ENCODE data around the gene SKP1. TPM values are rescaled to one million over a fixed set of nuclear protein-coding genes. Genes with fewer than 3 reads are reported as not detected.

SKP1 gene
- total RNA-seq, 6 donors from 2014 or later: 24.1 to 232 (median 162) TPM

GRCh38 chr5:134135091-134135655 lies 41.6 kb downstream of the SKP1 start:
- Histone ChIP-seq H3K4me3 (no peak overlapping the region), H3K27me3 (no peaks in the 10 kb centered on the region), H3K9me3 (no peaks in the 10 kb centered on the region), H3K27ac (no peak overlapping the region), H3K4me1 (peaks cover 4 to 37% (median 24%) of the 10 kb centered on the region in 4 donors), H3K36me3 (peaks cover 0 to 56% (median 22%) of the 10 kb centered on the region in 4 donors)
- no peak for TF ChIP-seq POLR2AphosphoS5 (IDR thresholded peaks at IDR 0.05)
- no peak for TF ChIP-seq EP300 (IDR thresholded peaks at IDR 0.05)
- TF ChIP-seq POLR2A (IDR thresholded peaks at IDR 0.05): no peak
- no peak for TF ChIP-seq CTCF (IDR thresholded peaks at IDR 0.05)
- 88 to 94% methylated on average over 7 of the region's 7 CpGs for WGBS, 2 donors
- DNase-seq (peak in 1 of 2 donors; percentile 1), ATAC-seq (ENCODE audit: low FRiP score in 2 of 2) (no peak)

- Histone ChIP-seq H3K4me3 (no peak overlapping the region), H3K4me1 (peaks cover 9 to 45% (median 32%) of the 10 kb centered on the region in 4 donors), H3K9me3 (no peaks in the 10 kb centered on the region), H3K27me3 (no peaks in the 10 kb centered on the region), H3K36me3 (peaks cover 0 to 50% (median 20%) of the 10 kb centered on the region in 4 donors), H3K27ac (peak overlapping the region in 1 of 4 donors; percentile 27)
- peak in 1 of 2 donors; percentile 19 for DNase-seq
- 99% methylated on average over 6 of the region's 6 CpGs; no CpG with 5 or more reads in 1 of the 2 donors for WGBS, 2 donors
- no peak for TF ChIP-seq CTCF (IDR thresholded peaks at IDR 0.05)
- ATAC-seq (ENCODE audit: low FRiP score in 2 of 2): no peak
These were observed 42.7 kb downstream of the SKP1 start for GRCh38 chr5:134133995-134134541.

- H3K4me1 ChIP-seq: peaks cover 12 to 52% (median 39%) of the 10 kb centered on the region in 4 donors
- H3K27ac ChIP-seq: peak overlapping the region in 3 of 4 donors; percentile 8 to 74 (median 27)
- H3K9me3 ChIP-seq: no peaks in the 10 kb centered on the region
- DNase-seq (peak; percentile 15 to 52), ATAC-seq (ENCODE audit: low FRiP score in 2 of 2) (no peak)
- H3K36me3 ChIP-seq: peaks cover 0 to 47% (median 20%) of the 10 kb centered on the region in 4 donors
- no peak overlapping the region for H3K4me3 ChIP-seq
- WGBS, 2 donors: 88 to 96% methylated on average over 8 to 9 of the region's 9 CpGs
- no peaks in the 10 kb centered on the region for H3K27me3 ChIP-seq
- TF ChIP-seq CTCF (IDR thresholded peaks at IDR 0.05) (no peak), POLR2A (IDR thresholded peaks at IDR 0.05) (no peak), EP300 (IDR thresholded peaks at IDR 0.05) (no peak)
These were observed 43.4 kb downstream of the SKP1 start for GRCh38 chr5:134133188-134133994.

GRCh38 chr5:134132372-134133187 lies 44.2 kb downstream of the SKP1 start:
- DNase-seq (no peak), ATAC-seq (ENCODE audit: low FRiP score in 2 of 2) (no peak)
- 56 to 57% methylated on average over 8 to 15 of the region's 16 CpGs for WGBS, 2 donors

More at GRCh38 chr5:134132372-134133187, 44.2 kb downstream of the SKP1 start:
- H3K9me3 ChIP-seq: no peaks in the 10 kb centered on the region
- TF ChIP-seq POLR2A (IDR thresholded peaks at IDR 0.05) (no peak), POLR2AphosphoS5 (IDR thresholded peaks at IDR 0.05) (no peak), EP300 (IDR thresholded peaks at IDR 0.05) (no peak), CTCF (IDR thresholded peaks at IDR 0.05) (no peak)
- H3K4me1 ChIP-seq: peaks cover 21 to 60% (median 44%) of the 10 kb centered on the region in 4 donors
- H3K4me3 ChIP-seq: no peak overlapping the region
- H3K27me3 ChIP-seq: no peaks in the 10 kb centered on the region
- H3K36me3 ChIP-seq: peaks cover 0 to 43% (median 20%) of the 10 kb centered on the region in 4 donors
- H3K27ac ChIP-seq: peak overlapping the region in 3 of 4 donors; percentile 8 to 74 (median 74)
